Vein endothelial cell (primary cell): ENCODE data around the gene ANKRD37. TPM values are rescaled to one million over a fixed set of nuclear protein-coding genes. Genes with fewer than 3 reads are reported as not detected.

Experiments used
- small RNA-seq: library from RNA; depleted of rRNA; stranded (forward); fragments of <200 nt; gene quantifications from one replicate; pipeline ENCODE3, GENCODE V24; 2012
- total RNA-seq: library from RNA; depleted of rRNA; stranded (reverse); fragments of >200 nt; gene quantifications from 2 replicates; pipeline ENCODE4 v1.2.3, GENCODE V29; 2012

ANKRD37 gene, protein sequence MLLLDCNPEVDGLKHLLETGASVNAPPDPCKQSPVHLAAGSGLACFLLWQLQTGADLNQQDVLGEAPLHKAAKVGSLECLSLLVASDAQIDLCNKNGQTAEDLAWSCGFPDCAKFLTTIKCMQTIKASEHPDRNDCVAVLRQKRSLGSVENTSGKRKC
- 3.4 and 15.0 TPM in 2 replicates for total RNA-seq

DNA sequence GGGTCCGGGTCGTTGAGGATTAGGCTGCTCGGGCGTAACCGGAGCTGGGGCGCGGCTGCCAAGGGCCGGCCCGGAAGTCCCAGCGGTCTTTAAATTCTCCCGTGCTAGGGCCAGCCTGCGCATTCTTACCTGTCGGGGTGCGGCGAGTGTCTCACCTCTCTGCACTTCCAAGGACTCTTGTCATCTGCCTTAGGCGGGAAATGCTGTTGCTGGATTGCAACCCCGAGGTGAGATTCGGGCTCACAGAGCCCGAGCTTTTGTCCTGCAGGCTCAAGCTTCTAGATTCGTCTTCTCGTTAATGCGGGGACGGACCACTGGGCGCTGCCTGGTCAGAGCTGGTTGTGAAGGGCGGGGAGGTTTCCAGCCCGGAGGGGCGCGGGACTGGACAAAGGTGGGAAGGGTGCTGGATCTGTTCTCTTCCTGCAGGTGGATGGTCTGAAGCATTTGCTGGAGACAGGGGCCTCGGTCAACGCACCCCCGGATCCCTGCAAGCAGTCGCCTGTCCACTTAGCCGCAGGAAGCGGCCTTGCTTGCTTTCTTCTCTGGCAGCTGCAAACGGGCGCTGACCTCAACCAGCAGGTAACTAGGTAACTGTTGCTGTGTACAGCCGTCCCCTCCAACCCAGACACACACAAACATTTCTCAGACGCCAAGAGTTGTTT, at the start of gene ANKRD37:
TSS of gene ANKRD37 (plus strand) at position 118 of the 662 bp plus-strand sequence. CDS start at position 201, 83 bp downstream.

DNA sequence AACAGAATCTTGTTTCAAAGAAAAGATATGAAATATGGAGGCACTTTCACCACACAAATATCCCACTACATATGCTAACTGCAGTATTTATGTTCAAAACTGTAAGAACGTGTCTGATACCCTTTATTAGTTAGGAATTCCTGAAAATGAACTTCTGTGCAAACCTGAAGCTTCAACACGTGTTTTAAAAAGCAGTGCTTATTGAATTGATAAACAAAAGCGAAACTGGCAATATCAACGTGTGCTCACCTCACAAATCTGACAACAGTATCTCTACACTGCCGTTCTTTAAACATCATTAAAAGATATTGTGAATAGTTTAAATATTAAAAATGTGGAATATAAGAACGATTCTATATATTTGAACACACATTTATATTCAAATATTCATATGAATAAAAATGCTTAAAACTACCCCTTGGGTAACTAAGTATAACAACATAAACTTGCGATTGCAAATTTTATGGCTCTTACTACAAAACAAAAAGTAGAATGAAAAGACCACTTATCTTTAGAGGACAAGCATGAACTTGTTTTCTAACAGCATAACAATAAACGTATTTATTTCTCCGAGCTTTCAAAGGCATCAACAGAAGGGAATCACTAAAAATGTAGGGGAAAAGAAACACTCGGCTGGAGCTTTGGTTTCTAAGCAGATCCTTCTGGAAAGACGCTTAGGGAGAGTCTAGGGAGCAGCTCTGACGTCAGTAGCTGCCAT, 1.2 kb upstream of the ANKRD37 start, which contains the start of gene LRP2BP:
TSS of gene LRP2BP (minus strand) at position 687 of the 718 bp plus-strand sequence. CDS start 17,738 bp downstream, outside the sequence.

DNA sequence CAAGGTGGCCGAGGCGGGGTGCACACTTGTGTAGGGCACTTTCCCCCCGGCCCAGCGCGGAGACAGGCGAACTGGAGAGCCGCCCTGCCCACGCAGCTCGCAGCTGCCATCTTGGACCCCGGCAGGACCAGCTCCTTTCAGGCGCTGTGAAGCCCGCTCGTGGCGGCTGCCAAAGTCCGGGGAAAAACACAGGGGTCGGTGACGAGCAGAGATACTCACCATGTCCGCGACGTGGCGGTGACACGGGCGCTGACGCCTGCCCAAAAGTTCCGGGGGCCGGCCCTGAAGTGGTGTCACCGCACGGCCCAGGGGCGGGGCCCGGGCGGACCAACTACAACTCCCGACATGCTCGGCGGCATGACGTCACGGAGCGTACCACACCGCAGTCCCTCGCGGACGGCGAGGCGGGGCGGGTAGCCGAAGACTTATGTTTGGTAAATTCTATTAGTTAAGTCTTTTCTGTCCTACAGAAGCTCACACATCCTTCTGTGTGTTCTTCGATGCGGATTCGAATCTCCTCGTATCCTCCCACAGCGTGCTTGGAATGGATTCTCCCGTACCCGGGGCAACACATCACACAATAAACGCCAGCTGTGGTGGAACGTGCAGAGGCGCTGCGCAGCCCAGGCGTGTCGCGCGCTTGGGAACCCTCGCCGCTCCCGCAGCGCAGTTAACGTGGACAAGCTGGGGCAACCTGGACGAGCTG, 29.2 kb downstream of the ANKRD37 start, which contains the start of gene UFSP2:
TSS of gene UFSP2 (minus strand) at position 318 of the 706 bp plus-strand sequence. CDS start at position 222, 96 bp downstream.

Small RNA genes lying within 50 kb of the gene (small RNA-seq; reads per million reads assigned to genes)
- not detected for gene RF00019

Other genes with a start within 250 kb of the ANKRD37 start
- 22.9 and 35.2 TPM in 2 replicates for gene CFAP97, start 192.8 kb upstream of the ANKRD37 start, total RNA-seq
- 24.5 and 25.6 TPM in 2 replicates for gene SNX25, start 187.2 kb upstream of the ANKRD37 start, total RNA-seq
- 0.48 and 0.98 TPM in 2 replicates for gene LRP2BP, start 917 bp upstream of the ANKRD37 start, total RNA-seq
- 24.2 and 31.5 TPM in 2 replicates for gene UFSP2, start 29.1 kb downstream of the ANKRD37 start, total RNA-seq
- 0.19 and 1.6 TPM in 2 replicates for gene CCDC110, start 74.9 kb downstream of the ANKRD37 start, total RNA-seq
- gene PDLIM3, start 138.7 kb downstream of the ANKRD37 start, total RNA-seq, result 18.2 and 42.5 TPM in 2 replicates